NCI-H2196 treated with DMSO at 0.1 percent for 48 hours (cell line): ENCODE data around the gene WFIKKN1.
A peak's percentile ranks its signal among the peaks of the same experiment; 100 is the strongest.

ENCODE experiments used
- DNase-seq: peaks from one replicate; lab custom pipeline; 2025; ENCODE audit not compliant: unreplicated experiment; lab: John Stamatoyannopoulos, UW

Gene WFIKKN1

GRCh38 chr16:622920-623280 lies 7.9 kb upstream of the WFIKKN1 start:
- no peak for DNase-seq

GRCh38 chr16:624526-625070 lies 6.2 kb upstream of the WFIKKN1 start:
- no peak for DNase-seq

DNA sequence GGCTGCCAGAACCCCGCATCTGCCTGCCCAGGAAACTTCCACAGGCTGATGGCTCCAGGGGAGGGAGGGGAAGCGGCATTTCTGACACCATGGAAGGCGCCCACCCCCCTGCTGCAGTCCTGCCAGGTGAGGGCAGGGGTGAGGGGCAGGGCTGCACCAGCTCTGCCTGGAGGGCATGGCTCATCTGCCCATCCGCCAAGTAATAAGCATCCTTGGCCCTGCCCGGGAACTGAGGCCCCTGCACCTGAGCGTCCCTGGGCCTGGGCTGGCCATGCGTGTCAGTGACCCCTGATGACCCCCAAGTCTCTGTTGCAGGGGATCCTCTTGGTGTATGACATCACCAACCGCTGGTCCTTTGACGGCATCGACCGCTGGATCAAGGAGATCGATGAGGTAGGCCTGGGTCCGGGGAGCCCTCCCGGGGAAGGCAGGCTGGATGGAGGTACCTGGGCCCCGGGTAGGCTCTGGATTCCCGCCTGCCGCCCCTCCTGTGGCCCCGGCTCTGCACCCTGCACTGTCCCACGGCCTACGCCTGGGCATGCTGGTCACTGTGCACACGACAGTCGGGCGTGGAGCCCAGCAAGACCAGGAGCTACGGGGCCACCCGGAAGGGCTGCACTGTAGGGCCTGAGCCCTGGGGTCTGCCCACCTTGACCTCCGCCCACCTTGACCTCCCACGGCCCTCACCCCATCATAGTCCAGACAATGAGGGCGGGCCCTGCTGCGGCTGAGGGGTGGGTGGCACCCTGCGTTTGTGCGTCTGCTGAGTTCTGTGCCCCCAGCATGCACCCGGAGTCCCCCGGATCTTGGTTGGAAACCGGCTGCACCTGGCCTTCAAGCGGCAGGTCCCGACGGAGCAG lies 5.4 kb upstream of the WFIKKN1 start:
- DNase-seq: no peak

DNA sequence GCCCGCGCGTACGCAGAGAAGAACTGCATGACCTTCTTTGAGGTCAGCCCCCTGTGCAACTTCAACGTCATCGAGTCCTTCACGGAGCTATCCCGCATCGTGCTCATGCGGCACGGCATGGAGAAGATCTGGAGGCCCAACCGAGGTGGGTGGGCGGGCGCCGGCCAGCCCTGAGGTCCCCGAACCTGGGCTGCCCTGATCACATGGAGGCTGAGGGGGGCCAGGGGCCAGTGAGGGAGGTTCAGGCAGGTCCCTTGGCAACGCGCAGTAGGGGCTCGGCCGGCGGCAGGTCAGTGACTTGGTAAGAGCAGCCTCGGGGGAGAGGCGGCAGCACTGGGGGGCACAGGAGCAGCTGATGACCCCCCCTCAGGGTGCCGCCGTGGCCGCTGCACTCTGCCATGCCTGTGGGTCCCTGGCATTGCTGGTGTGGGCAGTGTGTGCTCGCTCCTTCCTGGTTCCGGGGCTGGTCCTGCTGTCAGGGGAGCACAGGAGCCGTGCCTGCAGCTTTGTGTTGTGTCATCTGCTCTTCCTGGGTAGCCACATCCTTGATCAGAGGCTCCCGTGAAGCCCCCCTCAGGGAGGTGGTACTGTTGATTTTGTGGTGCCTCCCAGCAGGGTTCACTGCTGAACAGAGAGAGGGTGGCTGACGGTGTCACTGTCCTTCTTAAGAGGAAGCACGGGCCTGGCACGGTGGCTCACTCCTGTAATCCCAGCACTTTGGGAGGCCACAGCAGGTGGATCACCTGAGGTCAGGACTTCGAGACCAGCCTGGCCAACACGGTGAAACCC lies 4.6 kb upstream of the WFIKKN1 start:
- no peak for DNase-seq

DNA sequence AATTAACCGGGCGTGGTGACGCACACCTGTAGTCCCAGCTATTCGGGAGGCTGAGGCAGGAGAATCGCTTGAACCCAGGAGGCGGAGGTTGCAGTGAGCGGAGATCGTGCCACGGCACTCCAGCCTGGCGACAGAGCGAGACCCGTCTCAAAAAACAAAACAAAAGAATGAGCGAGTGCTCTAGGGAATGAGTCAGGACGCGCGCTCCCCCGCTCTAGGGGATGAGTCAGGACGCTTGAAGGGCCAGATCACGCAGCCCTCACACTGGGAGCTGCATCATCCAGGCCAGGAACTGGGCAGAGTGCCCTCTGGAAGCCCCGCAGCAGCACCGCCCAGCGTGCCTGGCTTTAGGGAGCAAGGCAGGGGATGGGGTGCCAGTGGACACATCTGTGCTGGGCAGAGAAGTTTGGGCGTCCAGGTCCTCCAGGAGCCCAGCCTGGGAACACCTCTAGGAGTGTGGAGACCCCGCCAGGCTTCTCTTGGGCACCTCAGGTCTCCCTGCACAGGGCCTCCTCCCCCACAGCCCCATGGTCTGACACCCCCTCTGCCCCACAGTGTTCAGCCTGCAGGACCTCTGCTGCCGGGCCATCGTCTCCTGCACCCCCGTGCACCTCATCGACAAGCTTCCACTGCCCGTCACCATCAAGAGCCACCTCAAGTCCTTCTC lies 3.9 kb upstream of the WFIKKN1 start:
- peak; percentile 61 for DNase-seq

- peak; percentile 93 for DNase-seq
Observed at GRCh38 chr16:627454-628239, 3.1 kb upstream of the WFIKKN1 start.

DNA sequence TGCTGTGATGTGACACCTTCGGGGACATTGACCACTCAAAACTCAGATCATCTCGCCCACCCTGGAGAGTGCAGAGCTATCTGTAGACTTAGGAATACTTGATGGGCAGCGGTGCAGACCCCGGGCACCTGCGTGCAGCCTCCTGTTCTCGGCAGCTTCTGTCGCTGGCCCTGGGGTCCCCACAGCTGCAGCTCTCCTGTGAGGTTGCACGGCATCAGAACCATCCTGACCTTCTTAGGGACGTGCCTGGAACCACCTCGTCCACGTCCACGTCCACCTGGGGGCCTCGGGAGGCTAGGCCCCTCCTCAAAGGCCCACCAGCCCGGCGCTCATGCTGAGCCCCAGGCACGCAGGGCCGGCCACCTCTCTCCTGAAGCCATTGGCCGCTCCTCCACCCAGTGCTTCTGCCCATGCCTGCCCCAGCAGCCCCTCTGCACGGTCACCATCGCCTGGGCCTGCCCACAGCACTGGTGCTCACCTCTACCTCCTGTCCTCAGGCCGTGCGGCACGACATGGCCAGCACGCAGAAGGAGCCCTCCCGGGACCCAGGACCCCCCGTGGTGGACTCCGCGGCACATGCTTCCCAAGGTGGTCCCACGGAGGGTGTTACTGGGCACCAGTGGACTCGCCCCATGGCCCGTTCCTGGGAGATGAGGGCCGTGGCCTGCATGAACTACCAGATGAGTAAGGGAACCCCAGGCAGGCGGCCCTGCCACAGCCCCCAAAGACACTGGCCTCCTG lies 2.3 kb upstream of the WFIKKN1 start:
- DNase-seq: no peak

DNA sequence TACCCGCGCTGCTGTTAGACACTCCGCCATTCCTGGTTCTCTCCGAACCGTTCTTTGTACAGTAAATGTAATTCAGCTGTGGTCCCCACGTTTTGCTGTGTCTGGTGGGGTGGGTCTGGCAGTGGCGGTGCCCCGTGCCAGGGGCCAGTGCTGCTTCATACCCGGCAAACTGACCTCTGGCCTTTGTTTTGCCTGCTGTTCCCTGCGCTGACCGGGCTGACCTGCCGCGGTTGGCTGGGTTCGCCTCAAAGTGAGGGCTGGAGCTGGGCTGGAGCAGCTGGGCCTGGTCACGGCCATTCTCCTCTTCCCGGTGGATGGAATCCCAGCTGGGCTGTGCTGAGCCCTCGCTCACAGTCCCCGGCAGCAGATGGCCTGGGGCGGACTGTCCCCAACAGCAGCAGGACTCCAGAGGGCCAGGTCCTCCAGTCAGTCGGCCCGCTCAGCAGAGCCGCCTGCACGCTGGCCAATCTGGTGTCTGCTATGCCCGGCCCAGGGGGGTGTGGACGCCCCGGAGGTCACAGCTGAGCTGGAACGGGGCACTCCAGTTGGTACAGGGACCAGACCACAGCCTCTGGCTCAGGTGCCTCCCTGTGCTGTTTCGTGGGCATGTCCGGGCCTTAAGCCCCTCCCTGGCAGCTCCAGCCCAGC lies 1.5 kb upstream of the WFIKKN1 start:
- DNase-seq: no peak

DNA sequence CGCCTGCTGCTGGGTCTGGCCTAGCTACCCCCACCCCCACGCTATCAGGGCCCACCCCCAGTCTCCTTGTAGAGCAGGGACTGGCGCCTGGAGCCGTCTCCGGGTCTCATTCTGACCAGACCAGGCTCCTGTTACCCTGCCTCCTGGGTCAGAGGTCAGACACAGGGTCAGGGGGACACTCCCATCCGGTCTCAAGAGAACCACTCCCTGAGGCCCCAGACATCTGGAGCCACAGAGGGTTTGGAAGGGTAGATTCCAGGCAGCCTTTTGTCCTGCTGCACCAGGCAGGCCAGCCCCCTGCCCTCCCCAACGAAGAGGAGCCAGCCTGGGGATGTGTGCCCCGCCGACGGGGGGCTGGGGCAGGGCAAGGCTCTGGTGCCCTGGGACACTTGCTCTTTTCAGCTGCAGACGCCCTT lies 944 bp upstream of the WFIKKN1 start:
- DNase-seq: no peak

DNA sequence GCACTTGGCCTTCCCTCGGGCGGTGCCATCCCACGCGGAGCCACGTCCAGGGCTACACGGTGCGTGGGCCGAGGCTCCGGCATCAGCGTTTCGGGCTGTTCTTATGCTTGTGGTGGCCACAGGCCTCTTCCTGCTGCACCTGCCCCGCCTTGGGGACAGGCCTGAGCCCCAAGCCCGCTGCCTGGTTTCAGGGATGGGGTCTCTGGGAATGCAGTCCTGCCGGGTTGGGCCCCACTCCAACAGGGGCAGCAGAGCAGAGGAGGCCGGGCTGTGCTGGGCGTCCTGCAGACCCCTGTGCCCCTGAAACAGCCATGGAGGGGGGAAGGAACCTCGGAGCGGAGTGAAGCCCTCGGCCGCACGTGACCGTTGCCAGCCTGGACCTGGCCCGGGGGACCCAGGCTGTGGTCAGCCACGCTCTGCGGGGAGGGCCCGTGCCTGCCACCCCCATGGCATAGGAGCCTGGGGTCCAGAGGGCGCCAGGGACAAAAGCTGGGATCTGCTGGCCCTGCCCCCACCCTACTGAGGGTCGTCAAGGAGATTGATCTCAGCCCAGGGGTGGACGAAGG lies 453 bp upstream of the WFIKKN1 start:
- no peak for DNase-seq

DNA sequence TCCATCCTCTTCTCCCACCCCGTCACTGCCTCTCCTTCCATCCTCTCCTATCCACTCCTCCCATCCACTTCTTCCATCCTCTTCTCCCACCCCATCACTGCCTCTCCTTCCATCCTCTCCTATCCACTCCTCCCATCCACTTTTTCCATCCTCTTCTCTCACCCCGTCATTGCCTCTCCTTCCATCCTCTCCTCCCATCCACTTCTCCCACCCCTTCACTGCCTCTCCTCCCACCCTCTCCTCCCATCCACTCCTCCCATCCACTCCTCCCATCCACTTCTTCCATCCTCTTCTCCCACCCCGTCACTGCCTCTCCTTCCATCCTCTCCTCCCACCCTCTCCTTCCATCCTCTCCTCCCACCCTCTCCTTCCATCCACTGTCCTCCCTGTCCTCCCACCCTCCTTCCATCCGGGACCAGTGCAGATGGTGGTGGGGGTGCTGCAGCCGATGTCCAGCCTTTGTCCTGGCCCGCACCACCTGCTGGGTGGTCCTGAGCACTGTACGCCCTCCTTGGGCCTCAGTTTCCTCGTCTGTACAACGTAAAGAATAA lies 1.1 kb downstream of the WFIKKN1 start:
- DNase-seq: no peak

DNA sequence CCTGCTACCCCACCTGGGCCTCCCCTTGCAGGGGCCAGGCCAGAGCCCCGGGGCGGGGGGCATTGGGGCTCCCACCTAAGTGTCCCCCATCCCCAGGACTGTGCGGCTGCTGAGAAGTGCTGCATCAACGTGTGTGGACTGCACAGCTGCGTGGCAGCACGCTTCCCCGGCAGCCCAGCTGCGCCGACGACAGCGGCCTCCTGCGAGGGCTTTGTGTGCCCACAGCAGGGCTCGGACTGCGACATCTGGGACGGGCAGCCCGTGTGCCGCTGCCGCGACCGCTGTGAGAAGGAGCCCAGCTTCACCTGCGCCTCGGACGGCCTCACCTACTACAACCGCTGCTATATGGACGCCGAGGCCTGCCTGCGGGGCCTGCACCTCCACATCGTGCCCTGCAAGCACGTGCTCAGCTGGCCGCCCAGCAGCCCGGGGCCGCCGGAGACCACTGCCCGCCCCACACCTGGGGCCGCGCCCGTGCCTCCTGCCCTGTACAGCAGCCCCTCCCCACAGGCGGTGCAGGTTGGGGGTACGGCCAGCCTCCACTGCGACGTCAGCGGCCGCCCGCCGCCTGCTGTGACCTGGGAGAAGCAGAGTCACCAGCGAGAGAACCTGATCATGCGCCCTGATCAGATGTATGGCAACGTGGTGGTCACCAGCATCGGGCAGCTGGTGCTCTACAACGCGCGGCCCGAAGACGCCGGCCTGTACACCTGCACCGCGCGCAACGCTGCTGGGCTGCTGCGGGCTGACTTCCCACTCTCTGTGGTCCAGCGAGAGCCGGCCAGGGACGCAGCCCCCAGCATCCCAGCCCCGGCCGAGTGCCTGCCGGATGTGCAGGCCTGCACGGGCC lies 1.9 kb downstream of the WFIKKN1 start:
- no peak for DNase-seq

DNA sequence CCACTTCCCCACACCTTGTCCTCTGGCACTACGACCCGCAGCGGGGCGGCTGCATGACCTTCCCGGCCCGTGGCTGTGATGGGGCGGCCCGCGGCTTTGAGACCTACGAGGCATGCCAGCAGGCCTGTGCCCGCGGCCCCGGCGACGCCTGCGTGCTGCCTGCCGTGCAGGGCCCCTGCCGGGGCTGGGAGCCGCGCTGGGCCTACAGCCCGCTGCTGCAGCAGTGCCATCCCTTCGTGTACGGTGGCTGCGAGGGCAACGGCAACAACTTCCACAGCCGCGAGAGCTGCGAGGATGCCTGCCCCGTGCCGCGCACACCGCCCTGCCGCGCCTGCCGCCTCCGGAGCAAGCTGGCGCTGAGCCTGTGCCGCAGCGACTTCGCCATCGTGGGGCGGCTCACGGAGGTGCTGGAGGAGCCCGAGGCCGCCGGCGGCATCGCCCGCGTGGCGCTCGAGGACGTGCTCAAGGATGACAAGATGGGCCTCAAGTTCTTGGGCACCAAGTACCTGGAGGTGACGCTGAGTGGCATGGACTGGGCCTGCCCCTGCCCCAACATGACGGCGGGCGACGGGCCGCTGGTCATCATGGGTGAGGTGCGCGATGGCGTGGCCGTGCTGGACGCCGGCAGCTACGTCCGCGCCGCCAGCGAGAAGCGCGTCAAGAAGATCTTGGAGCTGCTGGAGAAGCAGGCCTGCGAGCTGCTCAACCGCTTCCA lies 2.7 kb downstream of the WFIKKN1 start:
- DNase-seq: no peak

DNA sequence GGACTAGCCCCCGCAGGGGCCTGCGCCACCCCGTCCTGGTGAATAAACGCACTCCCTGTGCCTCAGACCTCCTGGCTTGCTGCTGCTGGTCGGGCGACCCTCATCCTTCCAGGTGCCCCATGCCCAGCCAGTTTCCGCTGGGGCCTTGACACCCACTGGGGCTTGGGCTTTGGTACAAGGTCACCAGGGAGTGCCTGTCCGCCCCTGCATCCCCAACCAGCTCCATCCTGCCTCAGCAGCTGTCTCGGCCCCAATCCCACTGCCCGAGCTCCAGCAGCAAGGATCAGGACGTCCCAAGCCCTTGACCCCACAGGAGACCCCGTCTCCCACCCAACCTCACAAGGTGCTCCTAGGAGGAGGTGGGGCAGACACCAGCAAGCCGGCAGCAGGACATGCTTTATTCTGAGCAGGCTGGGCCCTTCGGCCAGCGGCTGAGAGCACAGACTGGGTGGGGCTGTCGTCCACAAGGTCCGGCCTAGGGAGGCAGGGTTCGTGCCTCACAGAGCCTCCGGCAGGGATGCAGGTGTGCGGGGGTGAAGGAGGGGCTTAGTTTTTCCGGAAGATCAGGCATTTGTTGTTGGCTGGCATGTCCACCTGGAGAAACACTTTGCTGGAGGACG lies 3.4 kb downstream of the WFIKKN1 start:
- no peak for DNase-seq

GRCh38 chr16:634996-635395 lies 4.2 kb downstream of the WFIKKN1 start:
- no peak for DNase-seq

GRCh38 chr16:635573-636205 lies 4.9 kb downstream of the WFIKKN1 start:
- no peak for DNase-seq
